Panc1 (cell line): ENCODE results near the gene MACO1.
"Not testable (repeated sequence)": the region's sequence is repeated elsewhere in the genome, so short reads cannot be mapped to it uniquely, and the experiment has no call there.

Experiments used
- POLR2AphosphoS5 ChIP-seq: IDR thresholded peaks from 2 replicates; pipeline ENCODE4 v1.6.1; 2012; ENCODE audit warnings: mild to moderate bottlenecking, low read depth, low read length, moderate library complexity
- SIN3A ChIP-seq: IDR thresholded peaks from 2 replicates; pipeline ENCODE4 v1.6.1; 2012; ENCODE audit warnings: low read depth, mild to moderate bottlenecking, low read length, moderate library complexity, borderline replicate concordance; ENCODE audit not compliant: insufficient read depth
- TCF7L2 ChIP-seq: IDR thresholded peaks from 2 replicates; pipeline ENCODE4 v1.6.1; 2011; ENCODE audit warnings: mild to moderate bottlenecking, low read depth, low read length, inconsistent platforms
- TF ChIP-seq, protein P1 (sequence below): fragments of 450-650 bp; IDR thresholded peaks from 2 replicates; pipeline ENCODE4 v1.5.1; 2017; ENCODE audit warnings: mild to moderate bottlenecking
- TF ChIP-seq, protein P2 (sequence below), 2 experiments: IDR thresholded peaks; 2 replicates each; pipeline ENCODE4 v1.6.1; 2011 to 2012; ENCODE audit warnings: low read depth in 2 of 2, control low read depth in 1 of 2, low read length in 1 of 2, mild to moderate bottlenecking in 1 of 2, moderate library complexity in 1 of 2; ENCODE audit not compliant: insufficient read depth in 1 of 2

DNA sequence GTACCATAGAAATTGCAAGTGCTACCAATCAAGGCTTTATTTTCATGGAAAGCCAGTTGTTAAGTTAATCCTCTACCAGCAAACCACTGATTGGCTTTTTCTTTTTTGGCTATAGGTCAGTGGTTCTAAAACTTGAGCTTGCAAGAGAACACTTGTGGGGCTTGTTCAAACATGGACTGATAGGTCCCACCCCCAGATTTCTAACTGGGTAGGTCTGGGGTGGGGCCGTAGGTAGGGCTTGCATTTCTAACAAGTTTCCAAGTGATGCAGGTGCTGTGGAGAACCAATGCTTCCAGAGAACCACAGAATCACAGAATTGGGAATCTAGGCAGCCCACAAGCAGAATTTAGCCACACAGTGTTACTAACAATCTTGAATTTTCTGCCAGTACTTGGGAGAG, 46.8 kb upstream of the MACO1 start:
- TF ChIP-seq, protein P1, sequence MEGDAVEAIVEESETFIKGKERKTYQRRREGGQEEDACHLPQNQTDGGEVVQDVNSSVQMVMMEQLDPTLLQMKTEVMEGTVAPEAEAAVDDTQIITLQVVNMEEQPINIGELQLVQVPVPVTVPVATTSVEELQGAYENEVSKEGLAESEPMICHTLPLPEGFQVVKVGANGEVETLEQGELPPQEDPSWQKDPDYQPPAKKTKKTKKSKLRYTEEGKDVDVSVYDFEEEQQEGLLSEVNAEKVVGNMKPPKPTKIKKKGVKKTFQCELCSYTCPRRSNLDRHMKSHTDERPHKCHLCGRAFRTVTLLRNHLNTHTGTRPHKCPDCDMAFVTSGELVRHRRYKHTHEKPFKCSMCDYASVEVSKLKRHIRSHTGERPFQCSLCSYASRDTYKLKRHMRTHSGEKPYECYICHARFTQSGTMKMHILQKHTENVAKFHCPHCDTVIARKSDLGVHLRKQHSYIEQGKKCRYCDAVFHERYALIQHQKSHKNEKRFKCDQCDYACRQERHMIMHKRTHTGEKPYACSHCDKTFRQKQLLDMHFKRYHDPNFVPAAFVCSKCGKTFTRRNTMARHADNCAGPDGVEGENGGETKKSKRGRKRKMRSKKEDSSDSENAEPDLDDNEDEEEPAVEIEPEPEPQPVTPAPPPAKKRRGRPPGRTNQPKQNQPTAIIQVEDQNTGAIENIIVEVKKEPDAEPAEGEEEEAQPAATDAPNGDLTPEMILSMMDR: not testable (repeated sequence)
- TF ChIP-seq SIN3A, TCF7L2, POLR2AphosphoS5: not testable (repeated sequence)
- TF ChIP-seq, protein P2, sequence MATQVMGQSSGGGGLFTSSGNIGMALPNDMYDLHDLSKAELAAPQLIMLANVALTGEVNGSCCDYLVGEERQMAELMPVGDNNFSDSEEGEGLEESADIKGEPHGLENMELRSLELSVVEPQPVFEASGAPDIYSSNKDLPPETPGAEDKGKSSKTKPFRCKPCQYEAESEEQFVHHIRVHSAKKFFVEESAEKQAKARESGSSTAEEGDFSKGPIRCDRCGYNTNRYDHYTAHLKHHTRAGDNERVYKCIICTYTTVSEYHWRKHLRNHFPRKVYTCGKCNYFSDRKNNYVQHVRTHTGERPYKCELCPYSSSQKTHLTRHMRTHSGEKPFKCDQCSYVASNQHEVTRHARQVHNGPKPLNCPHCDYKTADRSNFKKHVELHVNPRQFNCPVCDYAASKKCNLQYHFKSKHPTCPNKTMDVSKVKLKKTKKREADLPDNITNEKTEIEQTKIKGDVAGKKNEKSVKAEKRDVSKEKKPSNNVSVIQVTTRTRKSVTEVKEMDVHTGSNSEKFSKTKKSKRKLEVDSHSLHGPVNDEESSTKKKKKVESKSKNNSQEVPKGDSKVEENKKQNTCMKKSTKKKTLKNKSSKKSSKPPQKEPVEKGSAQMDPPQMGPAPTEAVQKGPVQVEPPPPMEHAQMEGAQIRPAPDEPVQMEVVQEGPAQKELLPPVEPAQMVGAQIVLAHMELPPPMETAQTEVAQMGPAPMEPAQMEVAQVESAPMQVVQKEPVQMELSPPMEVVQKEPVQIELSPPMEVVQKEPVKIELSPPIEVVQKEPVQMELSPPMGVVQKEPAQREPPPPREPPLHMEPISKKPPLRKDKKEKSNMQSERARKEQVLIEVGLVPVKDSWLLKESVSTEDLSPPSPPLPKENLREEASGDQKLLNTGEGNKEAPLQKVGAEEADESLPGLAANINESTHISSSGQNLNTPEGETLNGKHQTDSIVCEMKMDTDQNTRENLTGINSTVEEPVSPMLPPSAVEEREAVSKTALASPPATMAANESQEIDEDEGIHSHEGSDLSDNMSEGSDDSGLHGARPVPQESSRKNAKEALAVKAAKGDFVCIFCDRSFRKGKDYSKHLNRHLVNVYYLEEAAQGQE (IDR thresholded peaks at IDR 0.05; ENCODE audit: insufficient read depth in 1 of 2, low read depth in 2 of 2, low read length in 1 of 2): not testable (repeated sequence)
